ENCODE results near the gene INPP4B. TPM values are rescaled to one million over a fixed set of nuclear protein-coding genes. Genes with fewer than 3 reads are reported as not detected.

Gene INPP4B
- total RNA-seq, 2 experiments from 2014 or later, result not detected

DNA sequence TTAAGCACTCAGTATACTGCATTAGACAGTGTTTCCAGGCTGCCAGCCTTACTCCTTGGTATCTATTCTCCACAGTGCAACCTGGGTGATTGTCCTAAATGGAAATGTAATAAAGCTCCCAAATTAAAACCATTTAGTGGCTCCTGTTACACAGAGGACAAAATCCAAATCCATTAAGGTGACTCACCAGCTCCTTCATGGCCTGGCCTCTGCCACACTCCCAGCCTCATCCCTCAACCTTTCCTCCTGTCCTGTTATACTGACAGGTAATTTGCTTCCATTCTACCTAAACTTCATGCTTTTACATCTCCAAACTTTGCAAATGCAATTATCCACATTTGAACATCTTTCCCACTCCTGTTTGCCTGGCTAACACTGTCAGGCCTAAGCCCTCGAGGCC, 140.3 kb downstream of the INPP4B start:
- intact Hi-C loops (cut with micrococcal nuclease; ENCODE audit: unreplicated experiment), result no loop called here
- no peak for DNase-seq (ENCODE audit: low spot score)
- POLR2A ChIA-PET, result no interaction called here
- no TSS peak for BruUV-seq (replicated peaks)
- H3K4me3 ChIP-seq (ENCODE audit: low read depth, low read length, poor library complexity, severe bottlenecking), result no peak overlapping the region
- H3K4me2 ChIP-seq (ENCODE audit: low read length), result no peak overlapping the region
- CTCF ChIA-PET (ENCODE audit: unreplicated experiment), result no interaction called here
- no peaks in the 10 kb centered on the region for H3K36me3 ChIP-seq (ENCODE audit: insufficient read depth, low read length)
- H3K79me2 ChIP-seq (ENCODE audit: insufficient read depth, low read depth, low read length), result no peaks in the 10 kb centered on the region
- H3K9me2 ChIP-seq (ENCODE audit: insufficient read depth, low read length), result no peaks in the 10 kb centered on the region
- no peaks in the 10 kb centered on the region for H4K20me1 ChIP-seq (ENCODE audit: insufficient read depth, low read length)
- H2AFZ ChIP-seq (ENCODE audit: low read length), result no peak overlapping the region
- H3K9me3 ChIP-seq (ENCODE audit: low read length), result no peaks in the 10 kb centered on the region
- H3K4me1 ChIP-seq (ENCODE audit: insufficient read depth, low read length, poor library complexity, severe bottlenecking), result no peaks in the 10 kb centered on the region
- TF ChIP-seq CTCF (conservative IDR thresholded peaks at IDR 0.05; ENCODE audit: low read length), result no peak
- no peak for TF ChIP-seq EZH2phosphoT487 (IDR thresholded peaks at IDR 0.05; ENCODE audit: borderline replicate concordance, low read depth, low read length)
- H3K27ac ChIP-seq (ENCODE audit: low read depth, low read length, poor library complexity, severe bottlenecking), result no peak overlapping the region

DNA sequence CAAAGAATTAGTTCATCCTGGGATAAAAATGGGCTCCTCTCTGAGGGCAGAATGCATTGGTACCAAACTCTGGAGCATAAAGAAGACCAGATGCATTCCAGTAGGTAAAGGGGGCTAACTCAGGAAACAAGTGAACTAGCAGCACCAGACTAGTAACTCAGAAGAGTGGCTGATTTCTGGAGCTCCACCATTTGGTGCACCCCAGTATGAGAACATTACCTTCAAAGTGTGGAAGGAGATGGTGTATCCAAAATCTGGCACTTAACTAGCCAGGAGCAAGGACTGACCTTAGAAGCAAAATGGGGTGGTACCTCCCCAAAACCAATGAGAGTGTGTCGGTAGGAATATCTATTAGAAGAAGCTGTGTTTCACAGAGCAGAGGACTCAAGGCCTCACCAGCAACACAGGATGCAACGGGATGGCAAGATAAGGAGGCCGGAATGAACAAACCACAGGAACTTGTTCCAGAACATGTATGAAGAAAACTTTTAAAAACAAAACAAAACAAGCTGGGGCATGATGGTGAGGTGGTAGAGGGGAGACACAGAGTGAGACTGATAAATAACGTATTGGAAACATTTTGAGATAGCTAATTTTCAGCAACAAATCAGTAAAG, 142.3 kb downstream of the INPP4B start:
- H3K9me3 ChIP-seq (ENCODE audit: low read length), result no peaks in the 10 kb centered on the region
- POLR2A ChIA-PET, result interaction anchor here (0.5 to 0.6 kb wide), 2 partner anchors 390 to 607 kb away, joined by 3 read pairs; no protein-coding TSS in a partner anchor
- H3K9me2 ChIP-seq (ENCODE audit: insufficient read depth, low read length), result no peaks in the 10 kb centered on the region
- no peak for DNase-seq (ENCODE audit: low spot score)
- no peaks in the 10 kb centered on the region for H3K79me2 ChIP-seq (ENCODE audit: insufficient read depth, low read depth, low read length)
- H3K4me3 ChIP-seq (ENCODE audit: low read depth, low read length, poor library complexity, severe bottlenecking), result no peak overlapping the region
- no peak overlapping the region for H3K4me2 ChIP-seq (ENCODE audit: low read length)
- intact Hi-C loops (cut with micrococcal nuclease; ENCODE audit: unreplicated experiment), result no loop called here
- H4K20me1 ChIP-seq (ENCODE audit: insufficient read depth, low read length), result no peaks in the 10 kb centered on the region
- CTCF ChIA-PET (ENCODE audit: unreplicated experiment), result no interaction called here
- no peaks in the 10 kb centered on the region for H3K4me1 ChIP-seq (ENCODE audit: insufficient read depth, low read length, poor library complexity, severe bottlenecking)
- no peaks in the 10 kb centered on the region for H3K36me3 ChIP-seq (ENCODE audit: insufficient read depth, low read length)
- H2AFZ ChIP-seq (ENCODE audit: low read length), result no peak overlapping the region
- BruUV-seq (replicated peaks), result no TSS peak
- TF ChIP-seq CTCF (conservative IDR thresholded peaks at IDR 0.05; ENCODE audit: low read length) (no peak), EZH2phosphoT487 (IDR thresholded peaks at IDR 0.05; ENCODE audit: borderline replicate concordance, low read depth, low read length) (no peak)
- H3K27ac ChIP-seq (ENCODE audit: low read depth, low read length, poor library complexity, severe bottlenecking), result no peak overlapping the region

DNA sequence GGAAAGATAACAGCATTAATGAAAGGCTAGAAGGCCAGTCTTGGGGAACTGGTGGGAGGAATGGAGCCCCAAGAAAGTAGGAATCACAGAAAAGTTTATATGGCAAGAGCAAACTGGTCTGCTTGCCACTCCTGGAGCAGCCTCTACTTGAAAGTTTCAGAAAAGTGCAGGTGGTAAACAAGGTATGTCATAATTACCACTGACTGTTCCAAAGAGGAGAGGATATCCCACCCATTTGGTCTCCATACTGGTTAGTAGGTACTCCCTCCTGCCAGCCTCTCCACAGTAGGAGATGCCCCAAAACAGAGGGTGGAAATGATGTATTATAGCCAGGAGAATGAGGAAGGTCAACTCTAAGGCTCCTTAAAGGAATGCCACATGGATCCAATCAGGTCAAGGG, 145.1 kb downstream of the INPP4B start:
- Histone ChIP-seq H4K20me1 (ENCODE audit: insufficient read depth, low read length) (no peaks in the 10 kb centered on the region), H3K27ac (ENCODE audit: low read depth, low read length, poor library complexity, severe bottlenecking) (no peak overlapping the region), H3K36me3 (ENCODE audit: insufficient read depth, low read length) (no peaks in the 10 kb centered on the region), H3K9me3 (ENCODE audit: low read length) (no peaks in the 10 kb centered on the region), H3K4me2 (ENCODE audit: low read length) (no peak overlapping the region), H2AFZ (ENCODE audit: low read length) (no peak overlapping the region), H3K4me3 (ENCODE audit: low read depth, low read length, poor library complexity, severe bottlenecking) (no peak overlapping the region), H3K79me2 (ENCODE audit: insufficient read depth, low read depth, low read length) (no peaks in the 10 kb centered on the region), H3K4me1 (ENCODE audit: insufficient read depth, low read length, poor library complexity, severe bottlenecking) (no peaks in the 10 kb centered on the region), H3K9me2 (ENCODE audit: insufficient read depth, low read length) (no peaks in the 10 kb centered on the region)
- ChIA-PET CTCF (ENCODE audit: unreplicated experiment) (no interaction called here), POLR2A (interaction anchor here (0.7 kb wide), 1 partner anchor 8 kb away, joined by 3 read pairs; no protein-coding TSS in a partner anchor)
- intact Hi-C loops (cut with micrococcal nuclease; ENCODE audit: unreplicated experiment), result no loop called here
- BruUV-seq (replicated peaks), result no TSS peak
- no peak for DNase-seq (ENCODE audit: low spot score)
- no peak for TF ChIP-seq EZH2phosphoT487 (IDR thresholded peaks at IDR 0.05; ENCODE audit: borderline replicate concordance, low read depth, low read length)
- no peak for TF ChIP-seq CTCF (conservative IDR thresholded peaks at IDR 0.05; ENCODE audit: low read length)
